ENCODE measurements around the gene TEX44.

TEX44 gene

DNA sequence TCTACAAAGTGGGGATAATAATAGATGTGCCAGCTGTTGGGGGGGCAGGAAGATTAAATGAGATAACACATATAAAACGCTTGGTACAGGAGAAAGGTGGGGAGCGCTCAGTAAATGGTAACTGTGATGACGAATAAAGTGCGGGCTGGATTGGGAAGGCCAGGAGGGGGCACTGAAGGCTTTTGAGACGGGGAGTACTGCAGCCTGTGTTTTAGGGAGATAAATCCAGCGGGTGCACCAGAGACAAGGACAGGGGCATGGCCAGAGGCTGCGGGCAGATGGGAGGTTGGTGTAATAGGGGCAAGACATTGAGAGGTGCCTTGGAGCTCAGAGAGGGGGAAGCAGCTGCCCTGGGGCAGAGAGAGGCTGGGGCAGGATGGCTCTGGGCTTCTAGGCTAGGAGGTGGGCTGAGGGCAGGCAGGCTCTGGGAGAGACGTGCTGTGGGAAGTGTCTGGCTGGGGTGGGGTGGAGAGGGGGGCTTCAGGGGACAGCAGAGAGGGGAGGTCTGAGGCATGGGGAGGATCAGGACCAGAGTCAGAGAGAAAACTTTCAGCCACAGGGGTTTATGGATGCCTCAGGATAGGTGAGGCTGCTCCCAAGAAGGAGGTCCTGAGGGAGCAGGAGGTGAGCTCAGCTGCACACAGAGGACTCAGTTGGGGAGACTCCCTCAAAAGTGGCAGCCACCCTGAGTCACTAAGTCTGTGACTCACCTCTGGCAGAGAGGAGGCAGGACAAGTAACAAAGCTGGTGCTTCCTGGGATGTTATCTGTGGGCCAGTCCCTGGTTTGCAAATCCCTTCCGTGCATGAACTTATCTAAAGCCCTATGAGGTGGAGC lies 18.8 kb downstream of the TEX44 start:
- Histone ChIP-seq H3K36me3 (ENCODE audit: control insufficient read depth in 1 of 2, insufficient read depth in 2 of 2, low read length in 2 of 2) (peaks cover 0 to 6% of the 10 kb centered on the region in 2 donors), H3K4me1 (ENCODE audit: control insufficient read depth in 1 of 2, insufficient read depth in 2 of 2, low read length in 2 of 2) (peaks cover 13 to 43% of the 10 kb centered on the region in 2 donors), H3K27me3 (ENCODE audit: low read depth, low read length) (no peaks in the 10 kb centered on the region), H3K9me3 (ENCODE audit: control insufficient read depth in 1 of 2, low read length in 2 of 2) (no peaks in the 10 kb centered on the region), H3K4me3 (ENCODE audit: low read depth in 1 of 2, low read length in 2 of 2) (no peak overlapping the region), H3K27ac (ENCODE audit: low read length) (peak overlapping the region; percentile 91)

DNA sequence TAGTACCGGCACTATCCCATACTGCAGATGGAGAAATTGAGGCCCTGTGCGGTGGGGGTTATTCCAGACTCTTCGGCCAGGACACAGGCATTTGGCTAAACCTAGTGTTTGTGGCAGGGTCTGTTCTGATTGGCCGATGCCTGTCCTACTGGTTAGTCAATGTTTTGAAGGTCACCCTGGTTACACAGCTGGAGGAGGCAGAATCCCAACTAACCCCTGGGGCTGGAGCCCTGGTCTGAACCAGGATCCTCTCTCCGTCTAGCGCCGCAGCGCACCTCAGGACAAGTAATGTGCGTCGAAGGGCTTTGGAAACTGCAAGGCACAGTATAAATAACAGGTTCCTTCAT lies 19.4 kb downstream of the TEX44 start:
- Histone ChIP-seq H3K9me3 (ENCODE audit: control insufficient read depth in 1 of 2, low read length in 2 of 2) (no peaks in the 10 kb centered on the region), H3K27me3 (ENCODE audit: low read depth, low read length) (no peaks in the 10 kb centered on the region), H3K36me3 (ENCODE audit: control insufficient read depth in 1 of 2, insufficient read depth in 2 of 2, low read length in 2 of 2) (peaks cover 0 to 6% of the 10 kb centered on the region in 2 donors), H3K27ac (ENCODE audit: low read length) (peak overlapping the region; percentile 91), H3K4me3 (ENCODE audit: low read depth in 1 of 2, low read length in 2 of 2) (peak overlapping the region in 1 of 2 donors; percentile 29), H3K4me1 (ENCODE audit: control insufficient read depth in 1 of 2, insufficient read depth in 2 of 2, low read length in 2 of 2) (peaks cover 13 to 40% of the 10 kb centered on the region in 2 donors)

DNA sequence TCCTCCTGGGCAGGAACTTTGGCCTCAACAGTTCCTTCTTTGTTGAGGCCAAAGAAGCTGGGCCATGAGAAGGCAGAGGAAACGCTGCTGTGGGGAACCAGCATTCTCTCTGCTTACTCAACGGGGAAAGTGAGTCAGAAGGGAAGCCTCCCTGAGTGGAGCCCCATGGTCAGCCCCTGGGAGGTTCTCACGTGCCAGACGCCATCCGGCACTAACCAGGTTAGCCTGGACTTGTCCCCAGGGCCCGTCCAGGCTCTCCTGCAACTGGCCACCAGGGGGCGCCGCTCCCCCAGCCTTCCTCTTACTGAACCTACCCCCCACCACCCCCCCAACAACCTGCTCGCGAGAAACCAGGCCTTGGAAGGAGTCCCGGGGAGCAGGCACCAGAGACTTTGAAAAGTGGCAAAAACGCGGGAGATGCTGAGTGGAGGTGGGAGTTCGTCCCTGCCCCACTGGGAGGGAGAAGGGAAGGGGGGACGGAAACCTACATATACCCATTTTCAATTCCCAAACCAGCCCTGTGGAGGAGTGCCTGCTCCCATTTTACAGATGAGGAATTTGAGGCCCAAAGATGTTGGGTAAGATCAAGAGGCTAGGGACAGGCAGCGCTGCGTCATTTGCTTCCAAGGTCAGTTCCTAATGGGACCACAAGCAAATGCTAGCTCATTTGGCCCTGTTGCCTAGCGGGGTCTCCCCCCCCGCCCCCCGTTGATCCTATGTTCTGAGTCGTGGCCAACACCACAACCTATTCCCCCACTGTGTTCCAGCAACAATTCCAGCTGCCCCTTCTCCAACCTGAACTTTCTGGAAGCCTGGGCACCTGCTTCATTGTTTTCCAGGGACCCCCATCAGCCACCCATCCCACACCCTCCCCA lies 20.0 kb downstream of the TEX44 start:
- H3K27me3 ChIP-seq (ENCODE audit: low read depth, low read length) = no peaks in the 10 kb centered on the region
- H3K4me3 ChIP-seq (ENCODE audit: low read depth in 1 of 2, low read length in 2 of 2) = peak overlapping the region in 1 of 2 donors; percentile 72

DNA sequence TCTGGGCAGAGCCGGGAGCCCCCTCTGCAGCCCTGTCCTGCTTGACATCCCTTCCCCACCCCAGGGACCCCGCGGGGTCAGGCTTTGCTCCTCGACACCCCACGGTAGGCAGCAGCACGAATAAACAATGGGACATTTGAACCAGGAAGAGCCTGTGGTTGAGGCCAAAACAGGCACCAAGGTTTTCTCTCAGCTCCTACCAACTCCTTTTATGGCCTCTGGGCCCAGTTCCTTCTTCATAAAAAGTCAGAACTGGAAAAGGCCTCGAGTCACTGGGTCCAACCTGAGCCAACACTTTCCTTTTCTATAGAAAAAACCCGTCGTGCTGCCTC lies 20.6 kb downstream of the TEX44 start:
- H3K4me3 ChIP-seq (ENCODE audit: low read depth in 1 of 2, low read length in 2 of 2) = peak overlapping the region in 1 of 2 donors; percentile 72
- peaks cover 13 to 35% of the 10 kb centered on the region in 2 donors for H3K4me1 ChIP-seq (ENCODE audit: control insufficient read depth in 1 of 2, insufficient read depth in 2 of 2, low read length in 2 of 2)
- peaks cover 0 to 6% of the 10 kb centered on the region in 2 donors for H3K36me3 ChIP-seq (ENCODE audit: control insufficient read depth in 1 of 2, insufficient read depth in 2 of 2, low read length in 2 of 2)
- peak overlapping the region; percentile 91 for H3K27ac ChIP-seq (ENCODE audit: low read length)
- no peaks in the 10 kb centered on the region for H3K9me3 ChIP-seq (ENCODE audit: control insufficient read depth in 1 of 2, low read length in 2 of 2)
- no peaks in the 10 kb centered on the region for H3K27me3 ChIP-seq (ENCODE audit: low read depth, low read length)

More for the DNA sequence above, 20.0 kb downstream of the TEX44 start:
- peak overlapping the region; percentile 91 for H3K27ac ChIP-seq (ENCODE audit: low read length)
- H3K9me3 ChIP-seq (ENCODE audit: control insufficient read depth in 1 of 2, low read length in 2 of 2) = no peaks in the 10 kb centered on the region
- peaks cover 13 to 35% of the 10 kb centered on the region in 2 donors for H3K4me1 ChIP-seq (ENCODE audit: control insufficient read depth in 1 of 2, insufficient read depth in 2 of 2, low read length in 2 of 2)
- H3K36me3 ChIP-seq (ENCODE audit: control insufficient read depth in 1 of 2, insufficient read depth in 2 of 2, low read length in 2 of 2) = peaks cover 0 to 6% of the 10 kb centered on the region in 2 donors

DNA sequence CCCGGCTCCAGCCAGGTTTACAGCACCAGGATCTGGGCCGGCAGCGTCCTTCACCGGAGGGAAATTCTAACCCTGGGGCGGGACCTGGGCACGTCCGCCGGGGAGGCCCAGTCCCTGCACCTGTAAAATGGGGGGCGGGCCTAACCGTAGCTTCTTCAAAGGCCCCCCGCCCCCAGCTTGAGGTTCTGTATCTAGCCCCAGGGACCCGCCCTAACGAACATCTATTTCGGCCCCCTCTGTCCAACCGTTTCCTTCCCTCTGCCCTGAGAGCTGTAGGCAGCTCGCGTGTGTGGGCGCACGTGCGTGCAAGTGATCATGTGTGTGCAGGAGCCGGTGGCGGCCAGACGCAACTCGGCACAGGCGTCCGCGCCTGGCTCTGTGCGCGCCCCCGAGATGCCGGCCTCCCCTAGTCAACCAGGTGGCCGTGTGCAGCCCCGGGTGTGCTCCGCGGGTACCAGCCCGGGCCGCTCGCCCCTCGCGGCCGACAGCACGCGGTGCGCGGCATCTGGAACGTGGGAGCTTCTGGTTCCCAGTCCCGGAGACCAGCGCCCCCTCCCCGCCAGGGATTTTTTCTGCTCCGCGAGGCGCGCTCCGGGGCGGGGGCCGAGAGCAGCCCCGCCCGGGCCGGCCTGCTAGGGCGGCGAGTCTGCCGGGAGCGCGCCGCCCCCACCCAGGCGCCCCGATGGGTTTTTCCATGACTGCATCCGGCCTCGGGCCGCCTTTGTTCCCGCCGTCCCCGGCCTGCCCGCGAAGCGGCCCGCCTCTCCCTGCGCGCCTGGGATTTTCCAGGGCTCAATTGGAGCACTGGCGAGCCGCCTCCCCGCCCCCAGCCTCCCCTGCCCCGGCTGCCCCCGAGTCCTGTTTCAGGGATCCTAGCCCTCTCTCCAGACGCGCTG lies 21.2 kb downstream of the TEX44 start:
- H3K4me1 ChIP-seq (ENCODE audit: control insufficient read depth in 1 of 2, insufficient read depth in 2 of 2, low read length in 2 of 2) = peaks cover 13 to 35% of the 10 kb centered on the region in 2 donors
- H3K36me3 ChIP-seq (ENCODE audit: control insufficient read depth in 1 of 2, insufficient read depth in 2 of 2, low read length in 2 of 2) = peaks cover 0 to 6% of the 10 kb centered on the region in 2 donors
- peak overlapping the region; percentile 26 to 72 for H3K4me3 ChIP-seq (ENCODE audit: low read depth in 1 of 2, low read length in 2 of 2)
- peak overlapping the region; percentile 91 for H3K27ac ChIP-seq (ENCODE audit: low read length)
- H3K27me3 ChIP-seq (ENCODE audit: low read depth, low read length) = no peaks in the 10 kb centered on the region
- no peaks in the 10 kb centered on the region for H3K9me3 ChIP-seq (ENCODE audit: control insufficient read depth in 1 of 2, low read length in 2 of 2)

DNA sequence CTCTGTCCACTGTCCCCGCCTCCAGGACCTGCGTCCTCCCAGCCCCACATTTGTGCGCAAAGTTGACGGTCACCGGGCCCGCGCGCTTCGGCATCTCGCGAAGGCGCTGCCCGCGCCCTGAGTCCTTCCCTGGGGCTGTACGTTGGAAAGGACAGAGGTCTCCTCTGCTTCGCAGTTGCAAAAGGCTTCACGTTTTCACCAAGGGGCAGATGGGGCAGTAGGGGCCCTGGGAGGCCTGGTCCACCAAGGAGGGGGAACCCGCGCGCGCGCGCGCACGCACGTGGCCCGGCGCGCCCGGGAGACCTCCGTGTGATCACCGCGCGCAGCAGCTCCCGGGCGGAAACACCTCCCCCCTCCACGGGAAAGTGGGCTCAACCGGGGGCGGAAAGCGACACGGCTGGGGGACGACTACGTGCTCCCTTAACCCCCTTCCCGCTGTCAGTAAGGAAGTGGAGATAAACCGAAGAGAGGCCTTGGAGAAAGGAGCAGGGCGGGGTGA lies 21.9 kb downstream of the TEX44 start:
- peaks cover 0 to 6% of the 10 kb centered on the region in 2 donors for H3K36me3 ChIP-seq (ENCODE audit: control insufficient read depth in 1 of 2, insufficient read depth in 2 of 2, low read length in 2 of 2)
- peaks cover 13 to 35% of the 10 kb centered on the region in 2 donors for H3K4me1 ChIP-seq (ENCODE audit: control insufficient read depth in 1 of 2, insufficient read depth in 2 of 2, low read length in 2 of 2)
- no peaks in the 10 kb centered on the region for H3K9me3 ChIP-seq (ENCODE audit: control insufficient read depth in 1 of 2, low read length in 2 of 2)
- H3K4me3 ChIP-seq (ENCODE audit: low read depth in 1 of 2, low read length in 2 of 2) = peak overlapping the region; percentile 23 to 72
- peak overlapping the region; percentile 91 for H3K27ac ChIP-seq (ENCODE audit: low read length)
- no peaks in the 10 kb centered on the region for H3K27me3 ChIP-seq (ENCODE audit: low read depth, low read length)

DNA sequence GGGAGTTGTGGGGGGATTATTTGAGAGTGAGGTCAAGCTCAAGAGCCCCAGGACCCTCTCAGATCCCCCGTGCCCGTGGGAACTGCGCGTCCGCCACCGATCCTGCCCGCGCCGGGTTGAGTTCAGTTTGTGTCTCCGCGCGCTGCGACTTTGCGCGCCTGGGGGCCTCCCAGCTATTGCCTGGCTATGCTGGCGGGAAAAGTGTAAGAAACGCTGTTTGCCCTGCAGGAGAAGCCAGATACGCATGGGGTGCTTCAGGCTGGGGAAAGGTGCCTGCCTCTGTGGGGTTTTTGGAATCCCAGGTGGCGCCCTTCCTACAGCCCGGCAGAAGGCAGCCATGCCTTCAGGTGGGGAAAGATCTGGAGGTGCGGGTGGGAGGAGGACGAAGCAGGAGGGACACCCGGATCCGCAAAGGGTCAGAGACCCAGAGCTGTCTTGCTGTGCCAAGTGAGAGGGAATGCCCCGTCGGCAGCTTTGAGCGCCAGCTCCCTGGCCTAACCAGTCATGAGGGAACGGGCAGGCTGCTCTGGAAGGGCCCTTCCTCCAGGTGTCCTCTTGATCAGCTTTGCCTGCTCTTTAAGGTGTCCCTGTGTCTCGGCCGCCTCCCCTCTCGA lies 22.5 kb downstream of the TEX44 start:
- H3K27ac ChIP-seq (ENCODE audit: low read length) = peak overlapping the region; percentile 91
- peaks cover 13 to 35% of the 10 kb centered on the region in 2 donors for H3K4me1 ChIP-seq (ENCODE audit: control insufficient read depth in 1 of 2, insufficient read depth in 2 of 2, low read length in 2 of 2)
- no peaks in the 10 kb centered on the region for H3K27me3 ChIP-seq (ENCODE audit: low read depth, low read length)
- H3K36me3 ChIP-seq (ENCODE audit: control insufficient read depth in 1 of 2, insufficient read depth in 2 of 2, low read length in 2 of 2) = peaks cover 0 to 6% of the 10 kb centered on the region in 2 donors
- H3K4me3 ChIP-seq (ENCODE audit: low read depth in 1 of 2, low read length in 2 of 2) = peak overlapping the region; percentile 23 to 72
- no peaks in the 10 kb centered on the region for H3K9me3 ChIP-seq (ENCODE audit: control insufficient read depth in 1 of 2, low read length in 2 of 2)

DNA sequence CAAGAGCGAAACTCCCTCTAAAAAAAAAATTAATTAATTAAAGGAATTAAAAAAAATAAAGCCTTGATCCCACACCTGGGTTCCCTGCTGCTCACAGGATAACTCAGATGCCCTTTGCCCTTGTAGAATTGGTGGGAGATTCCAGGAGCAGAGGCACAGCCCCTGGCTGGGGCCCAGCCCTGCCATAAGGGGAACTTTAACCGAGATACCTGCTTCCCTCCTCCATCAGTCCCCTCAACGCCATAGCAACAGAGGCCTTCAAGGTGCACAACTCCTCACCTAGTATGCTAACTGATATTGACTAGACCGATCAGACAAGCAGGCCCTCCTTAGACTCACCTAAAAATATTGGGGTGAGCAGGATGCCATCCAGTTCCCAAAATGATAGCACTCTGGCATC lies 23.6 kb downstream of the TEX44 start:
- Histone ChIP-seq H3K27ac (ENCODE audit: low read length) (no peak overlapping the region), H3K36me3 (ENCODE audit: control insufficient read depth in 1 of 2, insufficient read depth in 2 of 2, low read length in 2 of 2) (peaks cover 0 to 6% of the 10 kb centered on the region in 2 donors), H3K4me1 (ENCODE audit: control insufficient read depth in 1 of 2, insufficient read depth in 2 of 2, low read length in 2 of 2) (peaks cover 13 to 35% of the 10 kb centered on the region in 2 donors), H3K9me3 (ENCODE audit: control insufficient read depth in 1 of 2, low read length in 2 of 2) (no peaks in the 10 kb centered on the region), H3K4me3 (ENCODE audit: low read depth in 1 of 2, low read length in 2 of 2) (no peak overlapping the region), H3K27me3 (ENCODE audit: low read depth, low read length) (no peaks in the 10 kb centered on the region)

DNA sequence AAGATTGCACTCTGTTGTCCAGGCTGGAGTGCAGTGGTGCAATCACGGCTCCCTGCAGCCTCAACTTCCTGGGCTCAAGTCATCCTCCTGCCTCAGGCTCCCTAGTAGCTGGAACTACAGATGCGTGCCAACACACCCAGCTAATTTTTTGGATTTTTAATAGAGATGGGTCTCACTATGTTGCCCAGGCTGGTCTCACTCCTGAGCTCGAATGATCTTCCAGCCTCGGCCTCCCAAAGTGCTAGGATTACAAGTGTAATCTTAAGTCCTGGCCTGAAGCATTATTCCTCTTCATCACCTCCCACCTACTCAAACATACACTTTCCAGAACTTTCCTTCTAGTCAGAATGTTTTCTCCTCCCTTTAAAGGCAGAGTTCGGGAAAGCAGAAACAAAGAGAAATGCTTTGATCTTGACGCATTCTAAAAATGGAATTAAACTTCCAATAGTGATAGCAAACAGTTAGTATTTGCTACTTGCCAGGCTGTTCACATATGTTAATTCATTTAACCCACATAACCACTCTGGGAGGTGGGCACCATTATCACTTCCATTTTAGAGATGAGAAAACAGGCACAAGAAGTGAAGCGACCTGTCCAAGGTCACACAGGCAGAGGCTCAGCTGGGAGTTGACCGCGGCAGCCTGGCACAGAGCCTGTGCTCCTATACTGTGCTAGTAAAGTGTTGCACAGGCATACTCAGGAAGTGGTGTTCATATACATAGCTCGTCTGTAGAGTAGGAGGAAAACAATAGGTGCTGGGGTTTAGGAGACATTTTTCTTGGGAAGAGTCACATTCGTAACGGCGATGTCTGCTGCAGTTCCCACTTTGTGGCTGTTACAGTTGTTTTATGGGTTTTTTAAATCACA lies 24.6 kb downstream of the TEX44 start:
- no peaks in the 10 kb centered on the region for H3K27me3 ChIP-seq (ENCODE audit: low read depth, low read length)
- H3K9me3 ChIP-seq (ENCODE audit: control insufficient read depth in 1 of 2, low read length in 2 of 2) = no peaks in the 10 kb centered on the region
- H3K4me1 ChIP-seq (ENCODE audit: control insufficient read depth in 1 of 2, insufficient read depth in 2 of 2, low read length in 2 of 2) = peaks cover 7 to 25% of the 10 kb centered on the region in 2 donors
- H3K36me3 ChIP-seq (ENCODE audit: control insufficient read depth in 1 of 2, insufficient read depth in 2 of 2, low read length in 2 of 2) = peaks cover 0 to under 1% of the 10 kb centered on the region in 2 donors
- no peak overlapping the region for H3K4me3 ChIP-seq (ENCODE audit: low read depth in 1 of 2, low read length in 2 of 2)
- H3K27ac ChIP-seq (ENCODE audit: low read length) = no peak overlapping the region

Data from muscle layer of duodenum (tissue), 2 donors.